Stimulated activated CD8-positive, alpha-beta memory T cell treated with anti-CD3 and anti-CD28 coated beads, Interleukin-4, amount 100 ng/mL, for 1 hour (primary cell): ENCODE data around the gene ARSI.

Experiments used
- DNase-seq, 2 donors: peaks; one replicate each; pipeline ENCODE4 v3.0.0-alpha.2; 2020; ENCODE audit warnings: low read depth in 2 of 2, low spot score in 1 of 2

Gene ARSI

DNA sequence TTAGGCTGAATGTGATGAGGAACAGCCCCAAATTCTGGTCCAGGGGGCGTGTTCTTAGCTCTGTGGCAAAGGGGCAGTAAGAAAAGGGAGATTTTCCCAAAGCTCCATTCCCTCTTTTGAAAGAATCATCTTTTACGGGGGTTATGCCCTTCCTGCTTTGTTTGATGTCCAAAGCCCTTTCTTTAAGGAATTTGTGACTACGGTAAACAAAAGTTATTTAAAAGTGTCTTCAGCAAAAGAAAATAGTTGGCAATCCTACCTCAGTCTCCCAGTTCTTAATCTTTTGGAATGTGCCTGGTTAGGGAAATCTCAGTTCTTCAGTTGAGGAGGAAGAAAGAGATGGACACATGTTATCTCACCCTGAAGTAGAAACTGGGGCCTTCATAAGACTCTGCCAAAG is 24.4 kb upstream of the ARSI start:
- DNase-seq, result no peak

DNA sequence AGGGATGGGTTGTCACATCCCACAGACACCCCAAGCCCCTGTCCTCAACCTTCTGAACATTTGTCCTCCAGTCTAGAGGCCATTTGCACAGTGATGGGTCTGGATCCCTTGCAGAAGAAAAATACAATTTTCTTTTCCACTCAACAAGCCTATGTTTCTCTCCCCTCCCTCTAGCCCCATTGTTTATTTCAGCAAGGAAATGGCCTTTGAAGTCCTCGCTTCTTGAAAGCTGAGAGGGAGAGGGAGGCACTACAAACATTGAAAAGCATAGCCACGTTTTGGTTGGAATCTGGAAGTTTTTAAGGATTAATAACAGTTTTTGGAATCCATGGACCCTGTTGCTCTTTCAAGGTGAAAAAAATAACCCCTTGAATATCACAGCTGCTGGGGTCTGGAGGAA is 24.0 kb upstream of the ARSI start:
- DNase-seq, result no peak

DNA sequence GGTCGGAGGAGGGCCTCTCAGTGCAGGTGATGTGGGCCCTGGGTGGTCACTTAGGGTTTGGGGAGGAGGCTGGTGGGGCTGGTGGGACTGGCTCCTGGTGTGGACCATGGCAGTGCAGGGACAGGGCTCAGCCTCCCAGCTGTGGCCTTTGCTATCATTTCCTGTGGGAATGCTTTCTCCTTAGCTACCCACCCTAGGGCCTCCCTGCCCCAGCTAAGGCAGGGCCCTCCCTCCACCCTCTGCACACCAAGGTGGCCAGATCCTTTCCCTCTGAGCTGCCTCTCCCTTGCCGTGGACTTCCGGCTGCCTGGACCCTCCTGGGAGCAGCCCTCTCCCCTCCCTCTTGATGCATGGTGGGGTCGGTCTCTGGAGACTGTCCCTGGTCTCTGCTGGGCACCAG is 22.7 kb upstream of the ARSI start:
- no peak for DNase-seq

DNA sequence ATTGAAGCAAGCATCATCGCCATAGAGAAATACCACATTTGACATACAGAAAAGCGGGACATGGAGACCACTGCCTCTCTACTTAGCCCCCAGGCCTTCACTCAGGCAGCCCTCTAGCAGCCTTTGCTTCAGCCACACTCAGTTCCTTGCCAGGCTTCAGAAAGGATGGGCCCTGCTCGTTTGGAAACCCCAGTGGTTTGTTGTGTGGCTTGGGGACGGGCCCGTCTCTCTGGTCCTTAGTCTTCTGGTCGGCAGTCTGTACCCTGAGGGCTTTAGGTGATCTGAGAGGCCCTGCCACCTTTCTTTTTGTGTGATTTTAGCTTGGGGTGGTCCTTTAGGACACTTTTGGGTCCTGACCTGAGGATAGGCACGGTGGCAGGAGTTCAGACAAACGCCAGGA is 21.1 kb upstream of the ARSI start:
- DNase-seq, result no peak

DNA sequence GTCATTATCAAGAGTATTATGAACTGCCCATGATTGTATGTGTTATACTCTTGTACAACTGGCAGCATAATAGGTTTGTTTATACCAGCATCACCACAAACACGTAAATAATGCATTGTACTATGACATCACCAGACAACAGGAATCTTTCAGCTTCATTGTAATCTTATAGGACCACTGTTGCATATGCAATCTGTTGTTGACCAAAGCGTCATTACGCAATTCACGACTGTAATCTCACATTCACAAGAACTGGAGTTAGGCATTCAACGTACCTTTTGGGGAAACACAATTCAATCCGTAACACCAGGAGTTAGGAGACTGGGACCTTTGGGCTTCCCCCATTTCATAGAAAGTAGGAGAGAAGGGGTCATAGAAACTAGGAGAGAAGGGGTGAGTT is 20.4 kb upstream of the ARSI start:
- no peak for DNase-seq

DNA sequence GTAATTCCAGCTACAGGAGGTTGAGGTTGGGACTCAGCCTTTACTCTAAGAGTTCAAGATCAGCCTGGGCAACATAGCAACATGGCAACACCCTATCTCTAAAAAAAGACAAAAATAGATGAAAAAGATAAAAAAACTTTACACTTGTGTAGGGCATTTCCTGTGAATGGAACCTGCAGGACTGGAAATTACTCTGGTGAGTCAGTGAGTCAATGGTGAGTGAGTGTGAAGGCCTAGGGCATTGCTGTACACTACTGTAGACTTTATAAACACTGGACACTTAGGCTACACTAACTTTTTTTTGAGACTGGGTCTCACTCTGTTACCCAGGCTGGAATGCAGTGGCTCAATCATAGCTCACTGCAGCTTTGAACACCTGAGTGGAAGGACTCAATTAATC is 19.5 kb upstream of the ARSI start:
- DNase-seq, result no peak

DNA sequence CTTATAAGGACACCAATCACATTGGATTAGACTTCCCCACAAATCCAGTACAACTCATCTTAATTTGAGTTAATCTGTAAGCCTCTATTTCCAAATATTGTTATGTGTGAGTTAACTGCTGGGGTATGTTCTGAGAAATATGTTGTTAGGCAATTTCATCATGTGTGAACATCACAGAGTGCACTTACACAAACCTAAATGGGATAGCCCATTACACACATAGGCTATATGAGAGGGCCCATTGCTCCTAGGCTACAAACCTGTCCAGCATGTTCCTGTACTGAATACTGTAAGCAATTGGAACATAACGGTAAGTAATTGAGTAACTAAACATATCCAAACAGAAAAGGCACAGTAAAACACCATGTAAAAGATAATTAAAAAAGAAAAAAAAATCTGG is 19.1 kb upstream of the ARSI start:
- DNase-seq, result no peak

DNA sequence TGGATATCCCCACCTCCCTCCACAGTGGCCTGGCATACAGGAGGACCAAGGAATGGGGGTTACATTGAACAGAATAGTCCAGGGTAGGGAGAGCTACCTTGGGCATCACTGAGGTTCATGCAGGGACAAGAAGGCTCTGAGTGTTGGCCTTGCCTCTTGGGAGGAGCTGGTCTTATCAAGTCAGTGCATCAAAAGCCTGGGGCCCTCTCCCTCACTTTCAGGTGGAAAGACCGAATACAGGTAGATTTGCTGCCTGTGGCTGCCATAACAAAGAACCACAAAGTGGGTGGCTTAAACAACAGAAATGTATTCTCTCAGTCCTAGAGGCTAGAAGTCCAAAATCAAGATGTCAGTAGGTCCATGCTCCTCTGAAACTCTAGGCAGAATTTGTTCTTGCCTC is 18.5 kb upstream of the ARSI start:
- DNase-seq, result no peak

DNA sequence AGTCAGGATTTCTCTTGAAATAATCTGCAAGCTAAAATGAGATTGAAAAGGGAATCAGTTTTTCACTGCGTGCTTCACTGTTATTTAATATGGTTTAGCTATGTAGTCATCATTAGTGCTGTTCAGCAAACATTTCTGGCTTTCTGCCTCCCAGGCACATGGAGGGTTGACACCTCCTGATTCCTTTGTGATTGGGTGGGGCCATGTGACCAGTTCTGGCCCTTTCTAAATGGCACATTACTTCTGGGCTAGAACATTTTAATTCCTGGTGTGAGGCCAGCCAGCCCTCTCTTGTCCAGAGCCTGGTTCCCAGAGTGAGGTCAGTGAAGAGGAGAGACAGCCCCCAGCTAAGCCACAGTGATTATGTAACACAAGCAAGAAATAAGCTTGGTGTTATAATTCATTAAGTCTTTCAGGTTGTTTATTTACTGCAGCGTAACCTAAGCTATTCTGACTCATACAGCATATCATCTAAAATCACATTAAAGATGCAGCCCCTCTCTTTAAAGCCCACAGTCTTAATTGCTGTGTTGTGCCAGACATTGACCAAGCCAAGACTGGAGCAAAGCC is 17.4 kb upstream of the ARSI start:
- DNase-seq, result no peak

DNA sequence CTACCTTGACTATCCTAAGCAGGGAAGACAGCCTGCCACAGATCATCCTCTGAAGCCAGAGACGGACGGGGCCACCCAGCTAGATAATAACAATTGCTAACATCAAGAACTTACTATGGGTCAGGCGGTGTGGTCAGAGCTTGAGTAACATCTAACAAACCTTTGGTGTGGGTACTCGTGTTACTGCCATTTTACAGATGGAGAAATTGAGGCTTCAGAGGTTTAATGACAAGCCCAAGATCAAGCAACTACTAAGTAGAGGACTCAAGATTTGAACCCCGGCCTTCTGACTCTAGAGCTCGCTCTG is 16.7 kb upstream of the ARSI start:
- DNase-seq, result no peak

DNA sequence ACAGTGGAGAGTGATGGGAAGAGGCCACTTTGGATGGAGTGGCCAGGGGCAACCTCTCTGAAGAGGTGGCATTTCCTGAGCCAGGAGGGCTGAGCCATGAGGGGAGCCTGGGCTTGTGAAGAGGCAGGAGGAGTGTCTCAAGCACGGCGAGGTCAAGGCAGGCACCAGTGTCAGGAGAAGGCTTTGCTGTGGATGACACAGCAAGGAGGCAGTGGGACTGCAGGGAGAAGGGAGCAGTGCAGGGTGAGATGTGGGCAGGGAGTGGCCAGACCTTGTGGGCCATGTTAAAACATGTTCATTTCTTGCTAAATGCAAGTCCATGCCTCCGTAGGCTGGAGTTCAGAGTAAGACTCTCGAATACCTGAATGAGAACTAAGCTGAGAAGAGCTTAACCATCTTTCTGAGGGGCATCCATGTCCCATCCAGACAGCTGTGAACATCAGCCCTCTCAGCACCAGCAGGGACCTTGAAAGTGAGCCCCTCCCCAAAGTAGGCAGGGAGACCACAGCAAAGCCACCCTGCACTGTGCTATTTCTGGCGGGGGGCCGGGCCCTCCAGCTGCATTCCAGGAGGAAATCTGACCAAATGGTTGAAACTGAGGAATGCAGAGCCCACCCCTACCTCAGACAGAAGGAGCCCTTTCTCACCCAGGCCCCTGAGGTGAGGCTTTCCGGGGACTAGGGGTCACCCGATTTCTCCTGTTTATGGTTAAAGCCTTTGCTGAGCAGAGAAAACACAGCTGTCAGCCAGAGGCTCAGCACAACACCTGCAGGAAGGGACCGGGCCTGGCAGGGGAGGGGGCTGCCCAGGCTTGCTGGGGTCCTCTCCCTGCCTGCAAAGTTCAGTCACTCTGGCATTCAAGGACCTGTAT is 16.1 kb upstream of the ARSI start:
- no peak for DNase-seq

DNA sequence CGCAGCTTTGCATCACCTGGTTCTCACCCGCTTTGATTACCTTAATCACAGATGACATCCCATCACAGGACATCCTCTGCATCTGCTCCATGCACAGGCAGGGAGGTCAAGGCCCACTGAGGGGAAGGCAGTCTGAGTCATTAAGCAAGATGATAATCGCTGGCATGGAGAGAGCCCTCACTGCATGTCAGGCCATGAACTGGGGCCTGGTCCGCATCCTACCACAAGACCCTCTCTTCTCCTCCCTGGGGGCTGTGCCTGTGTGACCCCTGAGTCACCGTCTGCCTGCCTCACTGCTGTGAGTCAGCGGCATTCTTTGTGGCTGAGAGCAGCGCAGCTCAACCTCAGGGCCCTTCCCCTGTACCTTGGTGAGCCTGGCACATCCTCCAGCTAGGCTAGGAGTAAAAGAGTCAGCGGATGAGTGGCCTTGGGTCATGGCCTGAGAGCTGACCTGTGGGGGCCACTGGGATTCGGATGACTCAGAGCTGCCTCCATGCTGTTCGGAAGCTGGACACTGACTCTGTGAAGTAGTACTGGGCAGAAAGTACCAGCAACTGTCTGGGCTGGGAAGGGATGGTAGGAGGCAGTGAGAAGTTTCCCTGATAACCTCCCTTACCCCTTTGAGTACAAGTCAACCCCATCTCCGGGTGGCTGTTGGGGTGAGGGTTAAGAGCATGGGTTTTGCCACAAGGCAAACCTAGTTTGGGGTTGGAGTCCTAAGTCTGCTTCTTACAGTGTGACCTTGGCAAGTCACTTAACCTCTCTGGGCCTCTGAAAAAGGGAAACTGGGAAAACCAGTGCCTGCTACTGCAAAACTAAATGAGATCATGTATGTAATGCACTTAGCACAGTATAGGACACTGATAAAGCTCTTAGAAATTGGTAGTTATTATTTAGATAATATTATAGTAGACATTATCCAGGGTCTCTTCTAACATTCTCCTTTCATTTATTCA is 14.6 kb upstream of the ARSI start:
- DNase-seq, result no peak

DNA sequence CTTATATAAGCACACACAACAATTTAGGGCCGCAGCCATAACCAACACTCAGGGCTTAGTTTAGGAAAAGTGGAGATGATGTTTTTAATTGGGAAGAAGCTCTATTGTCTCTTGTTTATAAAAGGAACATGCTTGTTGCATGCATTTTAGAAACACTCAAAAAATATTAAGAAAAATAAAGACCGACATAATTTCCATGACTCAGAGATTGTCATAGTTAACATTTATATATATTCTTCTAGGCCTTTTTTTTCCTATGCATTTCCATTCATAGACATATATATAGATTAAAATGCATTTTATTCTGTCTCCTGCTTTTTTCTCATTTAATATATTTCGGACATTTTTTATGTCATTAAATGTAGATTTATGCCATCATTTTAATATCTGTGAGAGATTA is 13.6 kb upstream of the ARSI start:
- DNase-seq, result no peak

DNA sequence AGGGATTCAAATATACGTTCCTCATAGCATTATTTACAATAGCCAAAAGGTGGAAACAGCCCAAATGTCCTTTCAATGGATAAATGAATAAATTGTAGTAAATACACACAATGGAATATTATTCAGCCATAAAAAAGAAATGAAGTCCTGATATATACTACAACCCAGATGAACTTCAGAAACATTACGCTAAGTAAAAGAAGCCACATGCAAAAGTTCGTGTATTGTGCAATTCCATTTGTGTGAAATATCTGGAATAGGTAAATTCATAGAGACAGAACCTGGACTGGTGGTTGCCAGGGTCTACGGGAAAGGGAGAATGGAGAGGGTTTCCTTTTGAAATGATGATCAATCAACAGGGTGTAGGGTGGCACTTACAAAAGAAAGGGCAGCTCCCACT is 12.5 kb upstream of the ARSI start:
- no peak for DNase-seq

DNA sequence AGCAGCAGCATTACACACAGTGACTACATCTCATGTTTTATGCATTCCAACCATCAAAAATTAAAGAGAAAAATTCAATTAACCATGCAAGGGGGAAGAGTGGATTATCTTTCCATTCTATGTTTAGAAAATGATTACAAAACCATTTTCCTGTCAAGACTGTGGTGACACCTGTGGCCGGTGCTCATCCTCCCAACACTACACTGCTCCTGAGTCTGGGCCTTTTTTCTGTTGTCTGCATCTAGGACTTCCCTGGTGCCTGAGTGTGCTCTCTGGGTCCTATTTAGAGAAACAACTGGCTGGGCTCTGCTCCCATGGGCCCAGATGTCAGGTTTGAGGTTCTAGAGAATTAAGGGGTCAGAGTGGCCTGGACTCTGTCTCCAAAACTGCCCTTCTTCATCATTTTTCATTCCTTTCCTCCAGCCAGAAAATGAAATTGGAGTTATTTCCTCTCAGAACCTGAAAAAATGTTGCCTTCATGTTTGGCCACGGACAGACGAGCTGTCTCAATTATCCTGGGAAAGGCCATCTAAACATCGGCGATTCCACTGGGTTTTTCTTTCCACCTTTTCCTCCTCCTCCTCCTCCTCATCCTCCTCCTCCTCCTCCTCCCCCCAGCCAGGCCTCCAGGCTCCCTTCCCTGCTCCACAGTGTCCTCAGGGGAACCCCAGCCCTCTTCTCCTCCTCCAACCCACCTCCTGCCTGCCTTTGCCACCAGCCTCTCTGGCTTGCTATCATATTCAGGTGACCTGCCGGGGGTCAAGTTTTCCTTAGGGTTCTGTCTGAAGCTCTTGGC is 11.4 kb upstream of the ARSI start:
- DNase-seq, result no peak

DNA sequence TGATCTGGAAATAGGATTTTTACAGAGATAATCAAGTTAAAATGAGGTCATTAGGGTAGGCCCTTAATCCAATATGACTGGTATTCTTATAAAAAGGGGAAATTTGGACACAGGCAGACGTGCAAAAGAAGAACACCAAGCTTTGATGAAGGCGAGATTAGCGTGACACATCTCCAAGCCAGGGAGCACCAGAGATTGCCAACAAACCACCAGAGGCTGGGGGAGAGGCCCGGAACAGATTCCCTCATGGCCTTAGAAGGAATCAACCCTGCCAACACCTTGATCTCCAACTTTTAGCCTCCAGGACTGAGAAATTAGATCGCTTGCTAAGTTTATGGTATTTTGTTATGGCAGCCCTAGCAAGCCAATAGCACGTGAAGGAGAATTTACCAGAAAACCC is 10.8 kb upstream of the ARSI start:
- DNase-seq, result no peak

DNA sequence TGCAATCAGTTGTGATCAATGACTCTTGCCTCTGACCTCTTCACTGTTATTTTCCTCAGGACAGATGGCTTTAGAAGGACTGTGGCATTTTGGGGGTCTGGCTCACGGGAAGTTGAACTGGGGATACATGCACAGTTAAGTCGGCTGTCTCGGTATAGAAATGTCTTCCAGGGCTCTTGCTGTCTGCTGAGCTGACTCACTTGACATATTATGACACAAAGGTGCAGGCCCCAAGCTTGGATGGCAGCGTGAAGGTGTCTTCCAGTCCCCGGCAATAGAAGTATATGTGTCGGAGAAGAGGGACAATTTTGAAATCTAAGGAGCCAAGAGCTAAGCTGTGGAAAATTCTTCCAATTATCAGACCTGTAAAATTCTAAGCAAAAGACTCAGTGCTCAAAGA is 9.8 kb upstream of the ARSI start:
- no peak for DNase-seq

DNA sequence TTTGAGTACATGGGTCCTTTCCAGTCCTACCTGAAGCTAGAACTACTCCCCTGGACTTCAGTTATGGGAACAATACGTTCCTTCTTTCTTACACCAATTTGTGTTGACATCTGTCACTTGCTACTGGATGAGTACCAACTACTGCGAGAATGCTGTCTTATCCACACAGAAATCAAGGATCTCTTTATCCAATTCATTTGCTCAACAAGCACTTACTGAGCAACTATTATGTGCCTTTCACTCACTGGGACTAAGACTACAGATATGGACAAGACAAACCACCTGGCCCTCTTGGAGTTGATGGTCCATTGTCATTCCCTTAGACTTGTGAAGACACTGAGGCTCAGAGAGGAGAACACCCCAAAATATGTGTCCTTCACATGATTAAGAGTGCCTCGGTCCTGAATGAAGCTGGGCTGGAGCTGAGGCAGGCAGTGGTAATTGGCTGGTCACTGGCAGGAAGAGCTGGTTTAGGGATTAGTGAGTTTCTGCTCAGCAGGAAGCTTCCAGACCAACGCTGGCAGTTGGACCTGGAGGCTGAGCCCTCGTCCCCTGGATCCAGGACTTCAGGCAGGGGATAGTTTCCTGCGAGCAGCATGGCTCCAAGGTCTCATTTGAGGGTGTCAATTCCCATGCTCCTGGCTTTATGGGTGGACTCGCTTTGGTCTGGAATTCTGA is 8.4 kb upstream of the ARSI start:
- no peak for DNase-seq

DNA sequence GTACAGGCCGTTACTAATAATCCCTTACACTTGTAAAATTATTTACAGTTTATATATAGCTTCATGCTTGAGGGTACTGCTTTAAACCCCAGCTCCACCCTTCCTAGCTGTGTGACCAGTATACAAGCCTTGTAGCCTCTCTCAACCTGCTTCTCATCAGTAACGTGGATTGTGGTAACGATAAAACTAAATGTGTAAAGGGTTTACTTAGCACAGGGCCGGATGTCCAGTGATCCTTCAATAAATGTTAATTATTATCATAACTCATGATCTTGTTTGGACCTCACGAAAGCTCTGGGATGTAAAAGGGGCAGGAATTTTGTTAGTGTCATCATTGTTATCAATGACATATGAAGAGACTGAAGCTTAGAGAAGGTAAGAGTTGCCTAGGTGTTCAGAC is 7.5 kb upstream of the ARSI start:
- DNase-seq, result no peak

DNA sequence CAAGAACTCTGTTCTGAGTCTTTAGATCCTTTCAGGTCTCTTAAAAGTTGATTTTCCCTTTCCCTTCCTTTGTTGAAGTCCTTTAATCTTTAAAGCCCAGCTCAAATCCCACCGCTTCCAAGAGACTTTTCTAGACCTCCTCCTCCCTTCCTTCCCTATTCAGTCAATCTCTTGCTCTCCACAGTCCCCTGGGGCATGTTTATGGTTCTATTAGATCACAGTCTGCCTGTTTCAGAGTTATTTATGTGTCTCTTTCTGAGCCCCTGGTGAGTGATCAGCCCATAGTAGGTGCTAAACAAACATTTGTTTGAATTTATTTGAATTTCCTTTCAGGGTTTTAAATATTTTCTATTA is 7.2 kb upstream of the ARSI start:
- no peak for DNase-seq
